Left lung (tissue), 10 donors: ENCODE measurements around the gene TMEM63A. TPM values are rescaled to one million over a fixed set of nuclear protein-coding genes. Genes with fewer than 3 reads are reported as not detected.

Experiments
- ATAC-seq: fragments of 200-7000 bp; cut with Tn5 transposase; one replicate; pipeline ENCODE4 v1.9.1; 2020; ENCODE audit warnings: moderate library complexity
- DNase-seq, 4 donors: peaks; one replicate each; pipeline ENCODE4 v3.0.0-alpha.2; 2013 to 2020
- H3K27ac ChIP-seq, 2 donors: fragments of 200-600 bp; sonication (generic) in 1 of 2; one replicate each; pipeline versions ENCODE4 v1.5.0 to v1.8.0; 2020 to 2021
- H3K27me3 ChIP-seq, 2 donors: fragments of 200-600 bp; sonication (generic) in 1 of 2; one replicate each; pipeline versions ENCODE4 v1.5.0 to v1.8.0; 2020 to 2021
- H3K36me3 ChIP-seq, 2 donors: fragments of 200-600 bp; sonication (generic) in 1 of 2; one replicate each; pipeline versions ENCODE4 v1.5.0 to v1.8.0; 2020 to 2021
- H3K4me1 ChIP-seq, 2 donors: fragments of 200-600 bp; one replicate each; pipeline ENCODE4 v1.8.0; 2021
- H3K4me3 ChIP-seq, 2 donors: fragments of 200-600 bp; sonication (generic) in 1 of 2; one replicate each; pipeline versions ENCODE4 v1.5.0 to v1.8.0; 2020 to 2021; ENCODE audit warnings: mild to moderate bottlenecking in 1 of 2
- H3K9me3 ChIP-seq, 2 donors: fragments of 200-600 bp; sonication (generic) in 1 of 2; one replicate each; pipeline versions ENCODE4 v1.5.0 to v1.8.0; 2020 to 2021
- intact Hi-C, 2 donors: fragments of 100-400 bp; cut with DNase I; formaldehyde crosslinking; loops; one replicate each; pipeline versions ENCODE4 v1.11.2 to v1.14.2; 2022
- polyA plus RNA-seq, 6 donors: library from polyadenylated mRNA; unstranded; fragments of 120-200 nt; gene quantifications; one replicate each; pipeline ENCODE4 v1.2.1, GENCODE V29; 2013; ENCODE audit not compliant: insufficient read length in 6 of 6
- total RNA-seq, 2 donors: library from RNA; stranded (reverse); fragmentation: NEBNext Ultra II Directional; extraction: Animal tissue kit (Norgen Biotek cat#: 25700); gene quantifications; one replicate each; pipeline ENCODE4 v1.2.1, GENCODE V29; 2021
- TF ChIP-seq, protein P1 (sequence below), 2 donors: fragments of 200-600 bp; sonication (generic) in 1 of 2; IDR thresholded peaks; one replicate each; pipeline versions ENCODE4 v1.5.0 to v1.8.0; 2021; ENCODE audit warnings: antibody characterized with exemption in 2 of 2
- donor health status: DM: no; HTN: yes; CAD: no.
- donor health status: DM: no; HTN: no; CAD: no.

Gene TMEM63A
- total and polyA plus RNA-seq, 8 donors = 77.4 to 167 (median 123) TPM

DNA sequence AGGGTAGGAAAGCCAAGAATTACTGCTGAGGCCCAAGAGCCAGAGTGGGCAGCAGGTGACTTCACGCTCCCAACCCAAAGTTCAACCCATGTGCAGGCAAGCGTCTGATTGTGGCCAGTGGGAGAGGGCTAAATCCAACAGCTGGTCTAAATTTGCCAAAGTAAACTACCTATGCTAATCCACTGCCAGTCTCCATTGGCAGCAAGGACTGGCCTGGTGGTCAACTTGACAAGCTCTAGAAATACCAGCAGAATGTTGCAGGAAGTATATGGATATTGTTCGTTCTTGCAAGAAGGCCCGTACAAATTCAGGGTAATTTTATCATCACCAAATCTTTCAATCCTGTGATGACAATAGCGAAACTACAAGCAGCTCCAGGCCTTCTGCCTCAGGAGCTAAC is 1.5 kb downstream of the TMEM63A start:
- TF ChIP-seq, protein P1, sequence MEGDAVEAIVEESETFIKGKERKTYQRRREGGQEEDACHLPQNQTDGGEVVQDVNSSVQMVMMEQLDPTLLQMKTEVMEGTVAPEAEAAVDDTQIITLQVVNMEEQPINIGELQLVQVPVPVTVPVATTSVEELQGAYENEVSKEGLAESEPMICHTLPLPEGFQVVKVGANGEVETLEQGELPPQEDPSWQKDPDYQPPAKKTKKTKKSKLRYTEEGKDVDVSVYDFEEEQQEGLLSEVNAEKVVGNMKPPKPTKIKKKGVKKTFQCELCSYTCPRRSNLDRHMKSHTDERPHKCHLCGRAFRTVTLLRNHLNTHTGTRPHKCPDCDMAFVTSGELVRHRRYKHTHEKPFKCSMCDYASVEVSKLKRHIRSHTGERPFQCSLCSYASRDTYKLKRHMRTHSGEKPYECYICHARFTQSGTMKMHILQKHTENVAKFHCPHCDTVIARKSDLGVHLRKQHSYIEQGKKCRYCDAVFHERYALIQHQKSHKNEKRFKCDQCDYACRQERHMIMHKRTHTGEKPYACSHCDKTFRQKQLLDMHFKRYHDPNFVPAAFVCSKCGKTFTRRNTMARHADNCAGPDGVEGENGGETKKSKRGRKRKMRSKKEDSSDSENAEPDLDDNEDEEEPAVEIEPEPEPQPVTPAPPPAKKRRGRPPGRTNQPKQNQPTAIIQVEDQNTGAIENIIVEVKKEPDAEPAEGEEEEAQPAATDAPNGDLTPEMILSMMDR (IDR thresholded peaks at IDR 0.05) = no peak
- Histone ChIP-seq H3K9me3 (no peaks in the 10 kb centered on the region), H3K27ac (peak overlapping the region; percentile 88 to 93), H3K36me3 (peaks cover 0 to 21% of the 10 kb centered on the region in 2 donors), H3K27me3 (no peaks in the 10 kb centered on the region), H3K4me1 (peaks cover 20 to 66% of the 10 kb centered on the region in 2 donors), H3K4me3 (peak overlapping the region; percentile 89 to 97)
- DNase-seq = no peak
- intact Hi-C loops = no loop called here
- ATAC-seq = no peak

DNA sequence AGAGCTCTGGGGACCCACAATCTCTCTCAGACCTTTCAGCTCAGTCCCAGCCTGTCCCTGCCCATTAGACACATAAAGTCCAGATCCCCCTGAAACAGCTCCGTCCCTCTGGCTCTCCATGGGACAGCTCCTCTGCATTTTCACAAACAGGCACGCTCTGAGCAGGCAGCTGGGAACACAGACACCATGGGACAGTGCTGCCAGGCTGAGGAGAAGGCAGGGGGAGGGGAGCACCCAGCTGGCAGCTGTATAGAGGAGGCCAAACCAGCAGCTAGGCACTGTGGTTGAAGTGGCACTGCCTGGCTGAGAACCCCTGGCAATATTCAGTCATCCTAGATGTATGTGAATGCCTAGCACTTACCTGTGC is 2.0 kb downstream of the TMEM63A start:
- Histone ChIP-seq H3K36me3 (peaks cover 0 to 25% of the 10 kb centered on the region in 2 donors), H3K4me3 (peak overlapping the region in 1 of 2 donors; percentile 97), H3K27me3 (no peaks in the 10 kb centered on the region), H3K27ac (peak overlapping the region in 1 of 2 donors; percentile 93), H3K4me1 (peaks cover 20 to 70% of the 10 kb centered on the region in 2 donors), H3K9me3 (no peaks in the 10 kb centered on the region)
- DNase-seq (no peak), ATAC-seq (no peak)
- TF ChIP-seq, protein P1 (IDR thresholded peaks at IDR 0.05) = no peak
- intact Hi-C loops = no loop called here

DNA sequence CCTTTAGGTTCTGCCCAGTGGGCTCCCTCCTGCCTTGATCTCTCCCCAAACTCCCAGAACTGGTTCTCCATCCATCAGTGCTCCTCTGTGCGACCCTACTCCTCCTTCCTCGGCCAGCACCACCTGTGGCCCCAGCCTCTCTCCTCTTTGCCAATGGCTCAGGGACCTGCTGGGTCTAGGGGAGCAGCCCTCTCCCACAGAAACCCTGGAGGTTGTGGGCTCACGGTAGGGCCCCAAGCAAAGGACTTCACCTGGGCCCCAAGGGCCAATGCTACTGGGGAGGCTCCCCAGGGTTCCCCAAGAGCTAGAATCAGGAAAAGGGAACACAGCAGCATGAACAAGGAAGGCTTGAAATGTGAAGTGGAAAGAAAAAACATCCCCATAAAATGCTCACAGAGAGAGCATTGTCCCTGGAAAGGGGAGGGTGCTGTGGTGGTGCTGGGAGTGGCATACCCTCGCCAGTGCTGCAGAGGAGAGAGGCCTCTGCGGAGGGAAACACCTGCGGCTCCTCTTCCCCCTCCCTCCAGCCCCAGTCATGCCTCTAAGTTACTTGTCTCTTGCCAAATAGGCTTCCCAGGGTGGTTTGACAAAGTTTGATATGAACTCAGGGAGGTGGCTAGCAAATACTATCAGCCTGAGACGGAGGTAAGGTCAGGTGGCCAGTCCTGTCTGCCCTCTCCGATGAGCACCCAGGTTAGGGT is 2.5 kb downstream of the TMEM63A start:
- peak overlapping the region in 1 of 2 donors; percentile 93 for H3K27ac ChIP-seq
- ATAC-seq (no peak), DNase-seq (no peak)
- intact Hi-C loops = no loop called here
- H3K4me3 ChIP-seq = peak overlapping the region in 1 of 2 donors; percentile 97
- H3K4me1 ChIP-seq = peaks cover 20 to 75% of the 10 kb centered on the region in 2 donors
- H3K27me3 ChIP-seq = no peaks in the 10 kb centered on the region
- TF ChIP-seq, protein P1 (IDR thresholded peaks at IDR 0.05) = no peak
- H3K9me3 ChIP-seq = no peaks in the 10 kb centered on the region
- H3K36me3 ChIP-seq = peaks cover 0 to 30% of the 10 kb centered on the region in 2 donors

DNA sequence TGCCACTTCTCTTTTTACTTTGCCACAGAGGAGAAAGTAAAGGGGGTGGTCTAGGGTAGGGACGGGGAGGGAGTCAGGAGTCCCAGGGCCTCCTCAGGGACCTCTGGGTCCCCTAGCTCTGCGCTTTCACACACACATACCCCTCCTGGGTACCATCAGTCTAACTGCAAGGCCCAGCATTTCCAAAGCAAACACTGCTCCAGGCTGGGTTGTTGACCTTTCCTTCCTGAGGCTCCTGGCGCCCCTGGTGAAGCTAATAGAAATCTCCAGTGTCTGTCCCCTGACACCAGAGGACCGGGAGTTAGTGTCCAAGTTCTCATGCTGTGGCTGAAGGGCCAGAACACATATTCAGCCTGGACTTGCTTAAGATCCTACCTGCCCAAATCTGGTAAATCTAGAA is 3.9 kb downstream of the TMEM63A start:
- no peaks in the 10 kb centered on the region for H3K9me3 ChIP-seq
- ATAC-seq (no peak), DNase-seq (no peak)
- intact Hi-C loops = no loop called here
- H3K4me1 ChIP-seq = peaks cover 20 to 71% of the 10 kb centered on the region in 2 donors
- TF ChIP-seq, protein P1 (IDR thresholded peaks at IDR 0.05) = no peak
- H3K27me3 ChIP-seq = no peaks in the 10 kb centered on the region
- H3K27ac ChIP-seq = peak overlapping the region in 1 of 2 donors; percentile 37
- H3K36me3 ChIP-seq = peaks cover 0 to 44% of the 10 kb centered on the region in 2 donors
- no peak overlapping the region for H3K4me3 ChIP-seq

DNA sequence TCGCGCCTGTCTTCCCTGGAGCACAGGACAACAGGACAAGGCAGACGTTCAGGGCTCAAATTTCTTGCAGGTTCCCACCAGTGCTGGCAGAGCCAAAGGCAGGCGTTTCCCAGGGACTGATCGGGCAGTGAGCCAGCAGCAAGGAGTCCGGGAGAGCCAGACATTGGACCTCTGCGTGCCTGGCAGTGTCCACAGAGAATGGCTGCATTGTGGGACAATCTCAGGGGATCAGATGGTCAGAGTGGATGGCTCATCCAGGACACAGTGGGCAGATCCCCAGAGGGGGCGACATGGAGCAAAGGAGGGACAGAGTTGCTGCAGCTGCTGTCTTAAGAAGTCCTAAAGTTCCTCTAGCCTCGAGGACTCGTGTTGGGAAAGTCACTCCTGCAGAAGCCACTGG is 4.6 kb downstream of the TMEM63A start:
- intact Hi-C loops = no loop called here
- ATAC-seq (no peak), DNase-seq (peak in 1 of 4 donors; percentile 66)
- Histone ChIP-seq H3K27me3 (no peaks in the 10 kb centered on the region), H3K4me1 (peaks cover 20 to 68% of the 10 kb centered on the region in 2 donors), H3K4me3 (no peak overlapping the region), H3K27ac (peak overlapping the region in 1 of 2 donors; percentile 15), H3K36me3 (peaks cover 0 to 51% of the 10 kb centered on the region in 2 donors), H3K9me3 (no peaks in the 10 kb centered on the region)
- TF ChIP-seq, protein P1 (IDR thresholded peaks at IDR 0.05) = peak; percentile 25 to 33
